Measurements from ENCODE around the gene PTGR1.

DNA sequence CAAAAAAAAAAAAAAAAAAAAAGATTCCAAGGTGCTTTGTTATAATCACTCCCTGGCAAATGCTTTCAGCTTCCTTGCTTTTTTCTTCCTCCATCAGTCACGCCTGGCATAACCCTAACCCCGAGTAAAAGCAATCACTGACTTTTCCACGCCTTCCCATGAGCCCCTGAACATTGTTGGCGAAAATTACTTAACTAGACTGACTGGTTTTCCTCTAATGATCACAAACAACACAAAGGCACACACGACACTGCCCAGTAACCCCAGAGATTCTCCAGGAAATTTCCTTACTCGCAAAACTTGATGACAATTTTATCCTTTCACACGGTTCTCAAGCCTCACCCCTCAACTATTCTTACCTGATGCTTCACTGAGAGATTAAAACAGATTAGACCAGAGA, 11.4 kb upstream of the PTGR1 start:
- TF ChIP-seq, protein P1, sequence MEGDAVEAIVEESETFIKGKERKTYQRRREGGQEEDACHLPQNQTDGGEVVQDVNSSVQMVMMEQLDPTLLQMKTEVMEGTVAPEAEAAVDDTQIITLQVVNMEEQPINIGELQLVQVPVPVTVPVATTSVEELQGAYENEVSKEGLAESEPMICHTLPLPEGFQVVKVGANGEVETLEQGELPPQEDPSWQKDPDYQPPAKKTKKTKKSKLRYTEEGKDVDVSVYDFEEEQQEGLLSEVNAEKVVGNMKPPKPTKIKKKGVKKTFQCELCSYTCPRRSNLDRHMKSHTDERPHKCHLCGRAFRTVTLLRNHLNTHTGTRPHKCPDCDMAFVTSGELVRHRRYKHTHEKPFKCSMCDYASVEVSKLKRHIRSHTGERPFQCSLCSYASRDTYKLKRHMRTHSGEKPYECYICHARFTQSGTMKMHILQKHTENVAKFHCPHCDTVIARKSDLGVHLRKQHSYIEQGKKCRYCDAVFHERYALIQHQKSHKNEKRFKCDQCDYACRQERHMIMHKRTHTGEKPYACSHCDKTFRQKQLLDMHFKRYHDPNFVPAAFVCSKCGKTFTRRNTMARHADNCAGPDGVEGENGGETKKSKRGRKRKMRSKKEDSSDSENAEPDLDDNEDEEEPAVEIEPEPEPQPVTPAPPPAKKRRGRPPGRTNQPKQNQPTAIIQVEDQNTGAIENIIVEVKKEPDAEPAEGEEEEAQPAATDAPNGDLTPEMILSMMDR (IDR thresholded peaks at IDR 0.05) = no peak
- TF ChIP-seq POLR2A (IDR thresholded peaks at IDR 0.05) = no peak
